HG03520 (cell line): ENCODE data around the gene MICOS13.

ENCODE experiments used
- ATAC-seq: cut with Tn5 transposase; IDR thresholded peaks from one replicate; pipeline ENCODE4 v1.9.1; 2021; ENCODE audit warnings: mild to moderate bottlenecking, moderate library complexity; ENCODE audit not compliant: unreplicated experiment

Gene MICOS13

GRCh38 chr19:5632241-5632612 is 48.1 kb downstream of the MICOS13 start:
- ATAC-seq = no peak

GRCh38 chr19:5631567-5632240 is 48.6 kb downstream of the MICOS13 start:
- no peak for ATAC-seq

GRCh38 chr19:5628919-5629481 is 51.3 kb downstream of the MICOS13 start:
- ATAC-seq = no peak

- no peak for ATAC-seq
Measured at GRCh38 chr19:5628461-5628860, 51.9 kb downstream of the MICOS13 start.
